Effector memory CD4-positive, alpha-beta T cell (primary cell): Measurements from ENCODE around the gene PRDM5.

Experiments
- DNase-seq, 3 donors: peaks; one replicate each; pipeline ENCODE4 v3.0.0-alpha.2; 2020
- H3K27ac ChIP-seq: 2 replicates; pipeline ENCODE4 v1.7.0; 2013; ENCODE audit warnings: mild to moderate bottlenecking, low read length, moderate library complexity; ENCODE audit not compliant: insufficient read depth, poor library complexity, severe bottlenecking
- H3K27me3 ChIP-seq: replicated peaks from 2 replicates; pipeline ENCODE4 v1.7.0; 2013; ENCODE audit warnings: mild to moderate bottlenecking, low read length; ENCODE audit not compliant: insufficient read depth, control insufficient read depth, poor library complexity, severe bottlenecking
- H3K36me3 ChIP-seq: 2 replicates; pipeline ENCODE4 v1.7.0; 2013; ENCODE audit warnings: mild to moderate bottlenecking, low read length, moderate library complexity; ENCODE audit not compliant: control insufficient read depth, insufficient read depth
- H3K4me1 ChIP-seq: 2 replicates; pipeline ENCODE4 v1.7.0; 2013; ENCODE audit warnings: low read length, mild to moderate bottlenecking; ENCODE audit not compliant: control insufficient read depth, insufficient read depth, poor library complexity, severe bottlenecking
- H3K4me3 ChIP-seq: 2 replicates; pipeline ENCODE4 v1.7.0; 2013; ENCODE audit warnings: low read length, low read depth, mild to moderate bottlenecking; ENCODE audit not compliant: insufficient read depth, poor library complexity, severe bottlenecking
- H3K9me3 ChIP-seq: 2 replicates; pipeline ENCODE4 v1.7.0; 2013; ENCODE audit warnings: mild to moderate bottlenecking, low read length, moderate library complexity; ENCODE audit not compliant: control insufficient read depth

Gene PRDM5

DNA sequence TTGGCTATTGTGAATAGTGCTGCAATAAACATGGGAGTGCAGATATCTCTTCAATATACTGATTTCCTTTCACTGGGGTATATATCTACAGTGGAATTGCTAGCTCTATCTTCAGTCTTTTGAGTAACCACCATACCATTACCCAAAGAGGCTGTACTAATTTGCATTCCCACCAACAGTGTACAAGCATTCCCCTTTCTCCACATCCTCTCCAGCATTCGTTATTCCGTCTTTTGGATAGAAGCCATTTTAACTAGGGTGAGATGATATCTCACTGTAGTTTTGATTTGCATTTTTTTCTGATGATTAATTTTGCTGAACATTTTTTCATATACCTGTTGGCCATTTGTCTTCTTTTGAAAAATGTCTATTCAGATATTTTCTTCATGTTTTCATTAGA lies 110.3 kb downstream of the PRDM5 start:
- no peak overlapping the region for H3K27ac ChIP-seq
- no peak overlapping the region for H3K4me3 ChIP-seq
- no peaks in the 10 kb centered on the region for H3K4me1 ChIP-seq
- no peaks in the 10 kb centered on the region for H3K9me3 ChIP-seq
- no peaks in the 10 kb centered on the region for H3K36me3 ChIP-seq
- no peaks in the 10 kb centered on the region for H3K27me3 ChIP-seq
- DNase-seq: no peak

- Histone ChIP-seq H3K4me3 (no peak overlapping the region), H3K9me3 (no peaks in the 10 kb centered on the region), H3K27me3 (no peaks in the 10 kb centered on the region), H3K4me1 (no peaks in the 10 kb centered on the region), H3K27ac (no peak overlapping the region), H3K36me3 (no peaks in the 10 kb centered on the region)
- DNase-seq: no peak
These were observed 113.0 kb downstream of the PRDM5 start for GRCh38 chr4:120809518-120809917.

DNA sequence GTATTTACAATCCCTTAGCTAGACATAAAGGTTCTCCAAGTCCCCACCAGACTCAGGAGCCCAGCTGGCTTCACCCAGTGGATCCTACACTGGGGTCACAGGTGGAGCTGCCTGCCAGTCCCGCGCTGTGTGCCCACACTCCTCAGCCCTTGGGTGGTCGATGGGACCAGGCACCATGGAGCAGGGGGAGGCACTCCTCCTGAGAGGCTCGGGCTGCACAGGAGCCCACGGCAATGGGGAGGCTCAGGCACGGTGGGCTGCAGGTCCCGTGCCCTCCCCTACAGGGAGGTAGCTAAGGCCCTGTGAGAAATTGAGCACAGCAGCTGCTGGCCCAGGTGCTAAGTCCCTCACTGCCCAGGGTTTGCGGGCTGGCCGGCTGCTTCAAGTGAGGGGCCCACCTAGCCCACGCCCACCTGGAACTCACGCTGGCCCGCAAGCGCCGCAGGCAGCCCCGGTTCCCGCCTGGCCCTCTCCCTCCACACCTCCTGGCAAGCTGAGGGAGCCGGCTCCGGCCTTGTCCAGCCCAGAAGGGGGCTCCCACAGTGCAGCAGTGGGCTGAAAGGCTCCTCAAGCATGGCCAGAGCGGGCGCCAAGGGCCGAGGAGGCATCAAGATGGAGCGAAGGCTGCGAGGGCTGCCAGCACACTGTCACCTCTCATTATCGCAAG lies 113.9 kb downstream of the PRDM5 start:
- Histone ChIP-seq H3K27ac (no peak overlapping the region), H3K4me1 (no peaks in the 10 kb centered on the region), H3K4me3 (no peak overlapping the region), H3K27me3 (no peaks in the 10 kb centered on the region), H3K36me3 (no peaks in the 10 kb centered on the region), H3K9me3 (no peaks in the 10 kb centered on the region)
- no peak for DNase-seq

GRCh38 chr4:120801137-120801758 lies 121.3 kb downstream of the PRDM5 start:
- Histone ChIP-seq H3K27ac (no peak overlapping the region), H3K4me3 (no peak overlapping the region), H3K9me3 (no peaks in the 10 kb centered on the region), H3K36me3 (no peaks in the 10 kb centered on the region), H3K4me1 (no peaks in the 10 kb centered on the region), H3K27me3 (no peaks in the 10 kb centered on the region)
- DNase-seq: no peak

DNA sequence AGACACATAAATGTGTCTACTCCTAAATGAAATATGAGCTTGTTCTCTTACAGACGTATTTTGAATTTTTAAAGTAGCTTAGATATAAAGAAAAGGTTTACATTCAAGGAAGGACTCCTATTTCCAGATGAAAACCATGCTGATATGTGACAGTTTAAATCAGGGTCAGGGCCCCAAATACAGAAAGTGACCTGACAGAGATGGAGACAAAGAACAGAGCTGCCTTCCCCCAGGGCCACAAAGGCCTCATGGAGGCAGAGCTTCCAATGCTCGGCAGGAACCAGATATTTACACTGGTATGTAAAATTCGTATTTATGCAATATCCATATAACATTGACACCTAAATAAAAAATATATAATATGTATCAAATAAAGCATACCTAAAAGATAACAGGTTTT lies 124.0 kb downstream of the PRDM5 start:
- Histone ChIP-seq H3K27ac (no peak overlapping the region), H3K9me3 (no peaks in the 10 kb centered on the region)
- DNase-seq: no peak

DNA sequence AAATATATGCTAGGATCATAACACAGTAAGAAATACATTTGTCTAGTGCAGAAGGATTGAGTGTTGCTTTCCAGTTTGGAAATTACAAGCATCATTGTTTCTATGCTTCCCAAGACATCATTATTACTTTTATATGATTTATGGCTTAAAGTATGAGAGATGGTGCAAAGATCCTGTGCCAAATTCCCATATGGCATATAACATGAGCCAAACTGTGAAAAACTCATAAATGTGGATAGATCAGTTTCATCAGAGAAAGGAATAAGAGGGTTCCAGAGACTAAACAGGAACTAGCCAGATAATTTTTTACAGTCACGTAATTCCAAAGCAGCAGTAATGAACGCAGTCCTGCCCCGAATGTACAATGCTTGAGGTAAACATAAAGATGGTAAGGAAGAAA lies 126.3 kb downstream of the PRDM5 start:
- no peaks in the 10 kb centered on the region for H3K27me3 ChIP-seq
- no peaks in the 10 kb centered on the region for H3K9me3 ChIP-seq
- no peak for DNase-seq

More for the DNA sequence above, 124.0 kb downstream of the PRDM5 start:
- Histone ChIP-seq H3K4me1 (no peaks in the 10 kb centered on the region), H3K36me3 (no peaks in the 10 kb centered on the region), H3K27me3 (no peaks in the 10 kb centered on the region), H3K4me3 (no peak overlapping the region)

GRCh38 chr4:120785202-120785601 lies 137.3 kb downstream of the PRDM5 start:
- H3K27ac ChIP-seq: no peak overlapping the region
- H3K4me1 ChIP-seq: no peaks in the 10 kb centered on the region
- DNase-seq: no peak
- no peaks in the 10 kb centered on the region for H3K27me3 ChIP-seq
- H3K4me3 ChIP-seq: no peak overlapping the region
- no peaks in the 10 kb centered on the region for H3K9me3 ChIP-seq
- no peaks in the 10 kb centered on the region for H3K36me3 ChIP-seq

More for the DNA sequence above, 126.3 kb downstream of the PRDM5 start:
- Histone ChIP-seq H3K4me1 (no peaks in the 10 kb centered on the region), H3K27ac (no peak overlapping the region), H3K4me3 (no peak overlapping the region), H3K36me3 (no peaks in the 10 kb centered on the region)

DNA sequence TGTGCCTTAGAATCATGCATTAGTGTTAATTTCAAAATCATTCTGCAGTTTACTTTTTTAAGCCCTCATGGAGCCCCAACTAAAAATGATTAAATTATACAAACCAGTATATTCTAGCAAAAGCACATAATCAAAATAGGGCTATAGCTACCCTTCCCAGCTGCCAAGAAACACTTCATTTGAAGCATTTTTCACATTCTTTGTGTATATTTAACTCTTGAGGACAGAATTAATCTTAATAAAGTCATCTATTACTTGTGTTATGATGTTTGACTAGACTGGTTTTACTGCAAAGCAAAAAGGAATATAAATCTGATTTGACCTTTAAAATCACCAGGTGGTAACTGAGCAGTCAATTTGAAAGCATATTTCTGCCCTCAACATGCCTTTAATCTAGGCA lies 145.1 kb downstream of the PRDM5 start:
- no peaks in the 10 kb centered on the region for H3K36me3 ChIP-seq
- H3K27me3 ChIP-seq: no peaks in the 10 kb centered on the region
- no peaks in the 10 kb centered on the region for H3K9me3 ChIP-seq

DNA sequence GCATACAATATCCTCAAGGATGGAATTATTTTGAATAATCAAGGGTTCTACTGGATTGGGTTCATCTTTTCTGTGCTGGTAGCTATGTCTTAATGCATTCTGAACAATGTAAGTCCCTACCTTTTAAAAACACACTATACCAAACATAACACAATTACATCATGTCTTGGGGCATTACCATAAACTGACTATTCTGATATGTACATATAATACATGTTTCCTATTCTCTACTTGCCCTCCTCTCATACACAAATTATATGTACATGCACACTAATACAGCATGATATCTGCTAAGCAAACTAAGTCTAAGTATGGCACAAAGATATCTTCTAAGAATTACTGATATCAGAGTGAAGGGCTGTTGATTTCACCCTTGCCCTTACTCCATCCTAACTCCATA lies 147.1 kb downstream of the PRDM5 start:
- no peak overlapping the region for H3K4me3 ChIP-seq
- H3K27ac ChIP-seq: no peak overlapping the region
- no peaks in the 10 kb centered on the region for H3K9me3 ChIP-seq
- no peak for DNase-seq
- H3K27me3 ChIP-seq: no peaks in the 10 kb centered on the region
- no peaks in the 10 kb centered on the region for H3K4me1 ChIP-seq
- H3K36me3 ChIP-seq: no peaks in the 10 kb centered on the region

More for the DNA sequence above, 145.1 kb downstream of the PRDM5 start:
- H3K4me3 ChIP-seq: no peak overlapping the region
- no peaks in the 10 kb centered on the region for H3K4me1 ChIP-seq
- H3K27ac ChIP-seq: no peak overlapping the region
- DNase-seq: no peak

- Histone ChIP-seq H3K36me3 (no peaks in the 10 kb centered on the region), H3K27me3 (no peaks in the 10 kb centered on the region), H3K9me3 (no peaks in the 10 kb centered on the region), H3K4me3 (no peak overlapping the region), H3K27ac (no peak overlapping the region), H3K4me1 (no peaks in the 10 kb centered on the region)
- no peak for DNase-seq
These were observed 148.9 kb downstream of the PRDM5 start for GRCh38 chr4:120773641-120774040.
